Stimulated activated CD8-positive, alpha-beta memory T cell treated with anti-CD3 and anti-CD28 coated beads, Interleukin-7, amount 100 ng/mL, for 48 hours (primary cell): ENCODE results near the gene LRRFIP1.
"Not testable (repeated sequence)": the region's sequence is repeated elsewhere in the genome, so short reads cannot be mapped to it uniquely, and the experiment has no call there.

ENCODE experiments used
- DNase-seq, 2 donors: peaks; one replicate each; pipeline ENCODE4 v3.0.0-alpha.2; 2020; ENCODE audit warnings: low read depth in 1 of 2; ENCODE audit errors: extremely low read depth in 1 of 2

LRRFIP1 gene

GRCh38 chr2:237597196-237598145, 29.9 kb upstream of the LRRFIP1 start:
- no peak for DNase-seq

GRCh38 chr2:237598468-237599208, 28.7 kb upstream of the LRRFIP1 start:
- no peak for DNase-seq

- DNase-seq = no peak
Observed at GRCh38 chr2:237599465-237600110, 27.8 kb upstream of the LRRFIP1 start.

GRCh38 chr2:237600205-237600846, 27.1 kb upstream of the LRRFIP1 start:
- no peak for DNase-seq

- DNase-seq = no peak
Observed at GRCh38 chr2:237601453-237602116, 25.8 kb upstream of the LRRFIP1 start.

GRCh38 chr2:237602409-237602808, 25.0 kb upstream of the LRRFIP1 start:
- DNase-seq = no peak

GRCh38 chr2:237603049-237603717, 24.2 kb upstream of the LRRFIP1 start:
- no peak for DNase-seq

GRCh38 chr2:237603718-237604362, 23.5 kb upstream of the LRRFIP1 start:
- peak in 1 of 2 donors; percentile 18 for DNase-seq

GRCh38 chr2:237604391-237604790, 23.0 kb upstream of the LRRFIP1 start:
- no peak for DNase-seq

GRCh38 chr2:237604960-237605359, 22.4 kb upstream of the LRRFIP1 start:
- no peak for DNase-seq

- DNase-seq = not testable (repeated sequence)
Observed at GRCh38 chr2:237606522-237606921, 20.9 kb upstream of the LRRFIP1 start.

- DNase-seq = no peak
Observed at GRCh38 chr2:237612527-237613357, 14.6 kb upstream of the LRRFIP1 start.

GRCh38 chr2:237613679-237614078, 13.7 kb upstream of the LRRFIP1 start:
- DNase-seq = no peak

- DNase-seq = no peak
Observed at GRCh38 chr2:237614151-237614720, 13.2 kb upstream of the LRRFIP1 start.

GRCh38 chr2:237615631-237616249, 11.6 kb upstream of the LRRFIP1 start:
- no peak for DNase-seq

GRCh38 chr2:237616373-237616733, 11.0 kb upstream of the LRRFIP1 start:
- no peak for DNase-seq

GRCh38 chr2:237616734-237617586, 10.4 kb upstream of the LRRFIP1 start:
- DNase-seq = no peak
